Measurements from ENCODE around the gene LIME1. TPM values are rescaled to one million over a fixed set of nuclear protein-coding genes. Genes with fewer than 3 reads are reported as not detected.

Gene LIME1
- total RNA-seq, 1 donor from 2014 or later = 32.4 TPM

- no peak for DNase-seq (ENCODE audit: extremely low spot score in 2 of 2)
- H3K4me1 ChIP-seq = peaks cover 43% of the 10 kb centered on the region
- H3K36me3 ChIP-seq = no peaks in the 10 kb centered on the region
- no peaks in the 10 kb centered on the region for H3K9me3 ChIP-seq
- no peak overlapping the region for H3K27ac ChIP-seq
- no peak for TF ChIP-seq POLR2A (IDR thresholded peaks at IDR 0.05)
- no peak for TF ChIP-seq CTCF (IDR thresholded peaks at IDR 0.05)
- TF ChIP-seq POLR2AphosphoS5 (IDR thresholded peaks at IDR 0.05; ENCODE audit: insufficient read depth in 1 of 2, low read depth in 1 of 2) = peak in 1 of 2 donors; percentile 54
- H3K27me3 ChIP-seq = no peaks in the 10 kb centered on the region
- intact Hi-C loops (cut with DNase I) = no loop called here
- H3K4me3 ChIP-seq = no peak overlapping the region
These were observed 37.6 kb upstream of the LIME1 start for GRCh38 chr20:63698739-63699465.

GRCh38 chr20:63699466-63700198, 36.8 kb upstream of the LIME1 start:
- no peak overlapping the region for H3K4me3 ChIP-seq
- no peaks in the 10 kb centered on the region for H3K27me3 ChIP-seq
- H3K4me1 ChIP-seq = peaks cover 40% of the 10 kb centered on the region
- DNase-seq (ENCODE audit: extremely low spot score in 2 of 2) = no peak
- H3K9me3 ChIP-seq = no peaks in the 10 kb centered on the region
- intact Hi-C loops (cut with DNase I) = no loop called here
- H3K27ac ChIP-seq = no peak overlapping the region
- TF ChIP-seq POLR2A (IDR thresholded peaks at IDR 0.05) (no peak), POLR2AphosphoS5 (IDR thresholded peaks at IDR 0.05; ENCODE audit: insufficient read depth in 1 of 2, low read depth in 1 of 2) (peak in 1 of 2 donors; percentile 3), CTCF (IDR thresholded peaks at IDR 0.05) (no peak)
- H3K36me3 ChIP-seq = peaks cover 0 to 3% of the 10 kb centered on the region in 2 donors

- no peak for DNase-seq (ENCODE audit: extremely low spot score in 2 of 2)
- Histone ChIP-seq H3K27me3 (no peaks in the 10 kb centered on the region), H3K27ac (no peak overlapping the region), H3K9me3 (no peaks in the 10 kb centered on the region), H3K4me1 (peaks cover 37% of the 10 kb centered on the region), H3K4me3 (no peak overlapping the region), H3K36me3 (peaks cover 0 to 11% of the 10 kb centered on the region in 2 donors)
- intact Hi-C loops (cut with DNase I) = no loop called here
- TF ChIP-seq POLR2AphosphoS5 (IDR thresholded peaks at IDR 0.05; ENCODE audit: insufficient read depth in 1 of 2, low read depth in 1 of 2) (no peak), CTCF (IDR thresholded peaks at IDR 0.05) (no peak), POLR2A (IDR thresholded peaks at IDR 0.05) (no peak)
These were observed 36.0 kb upstream of the LIME1 start for GRCh38 chr20:63700199-63701050.

GRCh38 chr20:63701051-63701328, 35.5 kb upstream of the LIME1 start:
- Histone ChIP-seq H3K27ac (no peak overlapping the region), H3K9me3 (no peaks in the 10 kb centered on the region), H3K36me3 (peaks cover 0 to 16% of the 10 kb centered on the region in 2 donors), H3K4me1 (peaks cover 37% of the 10 kb centered on the region), H3K27me3 (no peaks in the 10 kb centered on the region), H3K4me3 (no peak overlapping the region)
- TF ChIP-seq POLR2AphosphoS5 (IDR thresholded peaks at IDR 0.05; ENCODE audit: insufficient read depth in 1 of 2, low read depth in 1 of 2) (no peak), CTCF (IDR thresholded peaks at IDR 0.05) (no peak), POLR2A (IDR thresholded peaks at IDR 0.05) (no peak)
- intact Hi-C loops (cut with DNase I) = no loop called here
- DNase-seq (ENCODE audit: extremely low spot score in 2 of 2) = no peak

Measured in vagina (tissue), 2 donors.